DND-41 (cell line): ENCODE measurements around the gene DQX1.

Experiments
- ATAC-seq: fragments of 200-7000 bp; cut with Tn5 transposase; 3 replicates; pipeline ENCODE4 v1.9.1; 2021; ENCODE audit warnings: low read depth; ENCODE audit not compliant: insufficient read depth
- DNase-seq: peaks from one replicate; pipeline ENCODE4 v3.0.0-alpha.2; 2020
- H2AFZ ChIP-seq: 2 replicates; pipeline ENCODE4 v1.6.0; 2012; ENCODE audit warnings: low read depth, low read length
- H3K27ac ChIP-seq: 2 replicates; pipeline ENCODE4 v1.5.1; 2012; ENCODE audit warnings: low read length, inconsistent platforms
- H3K27me3 ChIP-seq: fragments of 200-600 bp; sonication (generic); 2 replicates; pipeline ENCODE4 v1.6.0; 2012; ENCODE audit warnings: low read length, mild to moderate bottlenecking, inconsistent platforms; ENCODE audit not compliant: insufficient read depth, poor library complexity
- H3K36me3 ChIP-seq: 2 replicates; pipeline ENCODE4 v1.5.1; 2012; ENCODE audit warnings: low read length, inconsistent platforms; ENCODE audit not compliant: insufficient read depth
- H3K4me1 ChIP-seq: 2 replicates; pipeline ENCODE4 v1.5.1; 2012; ENCODE audit warnings: mild to moderate bottlenecking, low read length; ENCODE audit not compliant: insufficient read depth
- H3K4me2 ChIP-seq: 2 replicates; pipeline ENCODE4 v1.6.0; 2012; ENCODE audit warnings: mild to moderate bottlenecking, moderate library complexity, low read length, inconsistent platforms; ENCODE audit not compliant: insufficient read depth
- H3K4me3 ChIP-seq, 2 experiments: fragments of 200-600 bp in 1 of 2; shearing (Covaris generic) in 1 of 2; 2 replicates each; pipeline ENCODE4 v1.5.1; 2012 to 2016; ENCODE audit warnings: inconsistent platforms in 2 of 2, low read length in 2 of 2, mild to moderate bottlenecking in 2 of 2, low read depth in 1 of 2, moderate library complexity in 1 of 2
- H3K79me2 ChIP-seq: 2 replicates; pipeline ENCODE4 v1.6.0; 2012; ENCODE audit warnings: low read length, inconsistent platforms; ENCODE audit not compliant: insufficient read depth
- H3K9ac ChIP-seq: 2 replicates; pipeline ENCODE4 v1.6.0; 2012; ENCODE audit warnings: low read depth, mild to moderate bottlenecking, inconsistent platforms, low read length, moderate library complexity
- H3K9me3 ChIP-seq: 2 replicates; pipeline ENCODE4 v1.5.1; 2012; ENCODE audit warnings: low read length, moderate library complexity, mild to moderate bottlenecking, inconsistent platforms; ENCODE audit not compliant: insufficient read depth, severe bottlenecking
- H4K20me1 ChIP-seq: 2 replicates; pipeline ENCODE4 v1.6.0; 2012; ENCODE audit warnings: low read length; ENCODE audit not compliant: insufficient read depth
- EZH2 ChIP-seq: IDR thresholded peaks from 3 replicates; pipeline ENCODE4 v1.6.1; 2012; ENCODE audit warnings: borderline replicate concordance, low read depth, mild to moderate bottlenecking, moderate library complexity, low read length, inconsistent platforms; ENCODE audit not compliant: severe bottlenecking
- TF ChIP-seq, protein P1 (sequence below): IDR thresholded peaks from 2 replicates; pipeline ENCODE4 v1.5.1; 2012; ENCODE audit warnings: borderline replicate concordance, low read length, moderate library complexity, mild to moderate bottlenecking; ENCODE audit not compliant: poor library complexity, severe bottlenecking; ENCODE audit errors: extremely low read depth

DQX1 gene

DNA sequence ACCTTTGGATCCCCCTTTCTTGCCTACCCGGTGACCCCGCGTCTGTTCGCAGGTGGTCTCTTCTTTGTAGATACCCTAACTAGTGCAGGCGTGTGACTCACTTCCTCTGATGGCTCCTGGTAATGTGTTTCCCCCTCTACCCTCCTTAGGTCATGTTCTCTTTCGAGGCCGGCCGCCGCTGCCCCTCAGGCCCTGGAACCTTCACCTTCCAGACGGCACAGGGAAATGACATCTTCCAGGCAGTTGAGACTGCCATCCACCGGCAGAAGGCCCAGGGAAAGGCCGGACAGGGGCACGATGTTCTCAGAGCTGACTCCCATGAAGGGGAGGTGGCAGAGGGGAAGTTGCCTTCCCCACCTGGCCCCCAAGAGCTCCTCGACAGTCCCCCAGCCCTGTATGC is 30.1 kb upstream of the DQX1 start:
- TF ChIP-seq, protein P1, sequence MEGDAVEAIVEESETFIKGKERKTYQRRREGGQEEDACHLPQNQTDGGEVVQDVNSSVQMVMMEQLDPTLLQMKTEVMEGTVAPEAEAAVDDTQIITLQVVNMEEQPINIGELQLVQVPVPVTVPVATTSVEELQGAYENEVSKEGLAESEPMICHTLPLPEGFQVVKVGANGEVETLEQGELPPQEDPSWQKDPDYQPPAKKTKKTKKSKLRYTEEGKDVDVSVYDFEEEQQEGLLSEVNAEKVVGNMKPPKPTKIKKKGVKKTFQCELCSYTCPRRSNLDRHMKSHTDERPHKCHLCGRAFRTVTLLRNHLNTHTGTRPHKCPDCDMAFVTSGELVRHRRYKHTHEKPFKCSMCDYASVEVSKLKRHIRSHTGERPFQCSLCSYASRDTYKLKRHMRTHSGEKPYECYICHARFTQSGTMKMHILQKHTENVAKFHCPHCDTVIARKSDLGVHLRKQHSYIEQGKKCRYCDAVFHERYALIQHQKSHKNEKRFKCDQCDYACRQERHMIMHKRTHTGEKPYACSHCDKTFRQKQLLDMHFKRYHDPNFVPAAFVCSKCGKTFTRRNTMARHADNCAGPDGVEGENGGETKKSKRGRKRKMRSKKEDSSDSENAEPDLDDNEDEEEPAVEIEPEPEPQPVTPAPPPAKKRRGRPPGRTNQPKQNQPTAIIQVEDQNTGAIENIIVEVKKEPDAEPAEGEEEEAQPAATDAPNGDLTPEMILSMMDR = no peak
- ATAC-seq (no peak), DNase-seq (no peak)
- H3K79me2 ChIP-seq = peaks cover 13% of the 10 kb centered on the region
- no peak overlapping the region for H3K27ac ChIP-seq
- peaks cover under 1% of the 10 kb centered on the region for H3K27me3 ChIP-seq
- no peaks in the 10 kb centered on the region for H3K9me3 ChIP-seq
- H2AFZ ChIP-seq = no peak overlapping the region
- H3K36me3 ChIP-seq = peaks cover 11% of the 10 kb centered on the region
- peaks cover 14% of the 10 kb centered on the region; the same call in 1 of the 2 replicates for H4K20me1 ChIP-seq
- H3K4me1 ChIP-seq = peaks cover 22% of the 10 kb centered on the region
- no peak overlapping the region for H3K4me3 ChIP-seq
- no peak overlapping the region for H3K9ac ChIP-seq
- peak overlapping the region; percentile 98 for H3K4me2 ChIP-seq

DNA sequence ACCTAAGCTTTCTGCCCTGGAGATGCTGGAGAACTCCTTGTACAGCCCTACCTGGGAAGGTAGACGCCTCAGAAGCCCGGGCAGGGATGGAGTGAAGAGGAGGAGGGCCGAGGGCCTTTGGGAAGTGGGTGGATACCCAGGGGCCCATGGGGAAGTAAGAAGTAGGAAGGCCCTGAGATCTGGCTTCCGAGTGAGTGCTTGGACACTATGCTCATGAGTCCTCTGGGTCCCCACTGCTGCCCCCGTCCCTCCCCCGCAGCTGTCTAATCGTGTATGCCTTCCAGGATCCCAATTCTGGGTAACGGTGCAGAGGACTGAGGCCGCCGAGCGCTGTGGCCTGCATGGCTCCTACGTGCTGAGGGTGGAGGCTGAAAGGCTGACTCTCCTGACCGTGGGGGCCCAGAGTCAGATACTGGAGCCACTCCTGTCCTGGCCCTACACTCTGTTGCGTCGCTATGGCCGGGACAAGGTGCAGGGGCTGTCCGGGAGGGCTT is 29.6 kb upstream of the DQX1 start:
- Histone ChIP-seq H3K9ac (peak overlapping the region; percentile 77), H3K27ac (0 out of 2 replicates have a peak overlapping the region, but pooled peaks have one; percentile 76), H3K4me1 (peaks cover 22% of the 10 kb centered on the region), H2AFZ (no peak overlapping the region), H3K27me3 (no peaks in the 10 kb centered on the region), H3K9me3 (no peaks in the 10 kb centered on the region), H3K4me2 (peak overlapping the region; percentile 98), H3K79me2 (peaks cover 13% of the 10 kb centered on the region), H3K36me3 (peaks cover 11% of the 10 kb centered on the region), H4K20me1 (peaks cover 14% of the 10 kb centered on the region; the same call in 1 of the 2 replicates), H3K4me3 (peak overlapping the region; percentile 55 to 83; a peak in 3 of 4 replicates)
- TF ChIP-seq, protein P1 = no peak
- TF ChIP-seq EZH2 = no peak
- DNase-seq = no peak
- no peak for ATAC-seq

DNA sequence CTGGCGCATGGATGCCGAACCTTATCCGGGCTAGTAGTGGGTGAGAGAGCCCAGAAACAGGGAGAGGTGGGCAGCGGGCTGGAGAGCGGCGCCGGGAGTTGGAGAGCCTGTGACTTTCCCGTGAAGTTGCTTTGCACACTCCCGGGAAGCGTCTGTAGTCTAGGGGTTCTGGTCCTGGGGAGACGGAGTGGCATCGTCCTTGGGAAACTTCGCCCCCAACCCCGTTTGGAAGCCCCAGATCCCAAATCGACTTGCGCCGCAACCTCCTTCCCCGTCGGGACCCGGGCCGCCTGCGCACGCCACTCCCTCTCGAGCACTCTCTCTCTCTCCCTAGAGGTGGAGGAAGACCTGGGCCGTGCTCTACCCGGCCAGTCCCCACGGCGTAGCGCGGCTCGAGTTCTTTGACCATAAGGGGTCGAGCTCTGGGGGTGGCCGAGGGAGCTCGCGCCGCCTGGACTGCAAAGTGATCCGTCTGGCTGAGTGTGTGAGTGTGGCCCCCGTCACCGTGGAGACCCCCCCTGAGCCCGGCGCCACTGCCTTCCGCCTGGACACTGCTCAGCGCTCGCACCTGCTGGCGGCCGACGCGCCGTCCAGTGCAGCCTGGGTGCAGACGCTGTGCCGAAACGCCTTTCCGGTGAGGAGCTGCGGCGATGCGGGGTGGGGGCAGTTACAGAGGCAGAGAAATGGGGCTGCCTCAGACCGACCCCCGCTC is 28.9 kb upstream of the DQX1 start:
- Histone ChIP-seq H3K27me3 (no peaks in the 10 kb centered on the region), H3K79me2 (peaks cover 13% of the 10 kb centered on the region), H3K9ac (peak overlapping the region; percentile 77), H3K36me3 (peaks cover 11% of the 10 kb centered on the region), H3K9me3 (no peaks in the 10 kb centered on the region), H2AFZ (peak overlapping the region; percentile 87), H3K4me2 (peak overlapping the region; percentile 98), H3K4me3 (peak overlapping the region; percentile 55 to 83), H3K4me1 (peaks cover 22% of the 10 kb centered on the region), H4K20me1 (peaks cover 14% of the 10 kb centered on the region; the same call in 1 of the 2 replicates), H3K27ac (peak overlapping the region; percentile 76)
- DNase-seq = peak; percentile 58
- ATAC-seq = peak; percentile 67
- TF ChIP-seq, protein P1 = no peak
- TF ChIP-seq EZH2 = no peak
